ACHN (cell line): ENCODE measurements around the gene ELMO2.

Source experiments
- DNase-seq: peaks from one replicate; pipeline ENCODE4 v3.0.0-alpha.2; 2015
- in situ Hi-C: cut with HindIII; loops from 2 replicates; pipeline ENCODE4 v1.10.0; 2017; ENCODE audit warnings: low sequenced_read_pairs, low pct_ligation_motif_present, low pct_unique_long_range_greater_than_20kb

ELMO2 gene

GRCh38 chr20:46324960-46325703 is 81.3 kb downstream of the ELMO2 start:
- in situ Hi-C loops, result no loop called here

GRCh38 chr20:46324379-46324778 is 82.0 kb downstream of the ELMO2 start:
- in situ Hi-C loops, result no loop called here
- no peak for DNase-seq

More at GRCh38 chr20:46324960-46325703, 81.3 kb downstream of the ELMO2 start:
- DNase-seq, result peak; percentile 40

DNA sequence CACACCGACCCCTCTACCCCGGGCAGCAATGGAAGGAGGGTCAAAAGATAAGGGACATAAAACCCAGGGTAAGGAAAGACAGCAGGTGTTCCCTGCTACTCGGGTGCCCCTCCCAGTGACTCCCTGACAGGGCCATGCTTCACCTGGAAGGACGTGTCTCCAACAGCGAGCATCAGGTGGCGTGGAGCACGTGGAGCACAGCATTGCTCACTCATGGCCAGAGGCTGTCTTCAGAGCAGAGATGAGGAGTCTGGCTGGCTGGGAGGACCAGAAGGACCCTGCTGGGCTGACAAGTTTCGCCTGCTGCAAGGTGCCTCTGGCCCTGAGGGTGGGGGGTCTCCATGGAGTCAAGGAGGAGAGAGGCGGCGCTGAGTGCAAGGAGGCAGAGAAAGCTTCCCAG is 82.9 kb downstream of the ELMO2 start:
- in situ Hi-C loops, result no loop called here
- no peak for DNase-seq

GRCh38 chr20:46322641-46323040 is 83.8 kb downstream of the ELMO2 start:
- in situ Hi-C loops, result no loop called here
- no peak for DNase-seq

GRCh38 chr20:46317685-46318177 is 88.7 kb downstream of the ELMO2 start:
- DNase-seq, result no peak
- in situ Hi-C loops, result no loop called here

DNA sequence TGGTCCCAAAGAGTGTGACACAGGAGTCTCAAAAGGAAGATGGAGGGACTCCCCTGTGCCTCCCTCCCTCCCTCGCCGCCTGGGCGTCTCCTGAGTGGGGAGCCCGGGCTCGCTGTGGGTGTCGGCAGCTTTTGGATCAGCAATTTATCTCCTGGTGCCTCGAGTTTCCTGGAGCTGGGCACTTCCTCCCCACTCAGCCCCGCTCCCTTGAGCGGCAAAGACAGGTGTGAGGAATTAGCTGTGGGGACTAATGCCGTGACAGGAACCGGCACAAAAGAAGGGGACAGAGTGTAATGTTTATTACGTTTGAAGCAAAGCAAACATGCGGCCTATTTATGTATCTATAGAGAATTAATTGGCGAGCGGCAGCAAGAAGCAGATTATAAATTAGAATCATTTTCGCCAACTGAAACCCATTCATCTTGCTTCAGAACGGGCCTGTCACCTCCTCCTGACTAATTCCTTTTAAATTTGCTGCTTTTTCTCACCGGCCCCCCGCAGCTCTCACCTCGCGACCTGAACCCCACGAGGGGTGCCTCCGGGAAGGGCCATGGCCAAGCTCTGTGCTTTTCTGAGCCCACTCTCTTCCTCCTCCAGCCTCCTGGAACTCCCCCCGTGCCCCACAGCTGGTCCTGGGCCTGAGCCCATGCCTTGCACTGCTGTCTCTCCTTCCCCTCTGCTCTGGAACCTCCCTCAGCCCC is 89.3 kb downstream of the ELMO2 start:
- in situ Hi-C loops, result no loop called here
- DNase-seq, result no peak
